T-cell (primary cell): ENCODE results near the gene BMP8B. TPM values are rescaled to one million over a fixed set of nuclear protein-coding genes. Genes with fewer than 3 reads are reported as not detected.
A peak's percentile ranks its signal among the peaks of the same experiment; 100 is the strongest.
"Not testable (repeated sequence)": the region's sequence is repeated elsewhere in the genome, so short reads cannot be mapped to it uniquely, and the experiment has no call there.

Experiments used
- ATAC-seq, 4 experiments: fragments of 200-7000 bp in 3 of 4; fragments of 150-1000 bp in 1 of 4; cut with Tn5 transposase; replicated peaks in 1 of 4; 1 replicate in 3 of 4; 2 replicates in 1 of 4; pipeline ENCODE4 v1.10.0; 2021; ENCODE audit warnings: moderate library complexity in 3 of 4, mild to moderate bottlenecking in 2 of 4, moderate number of reproducible peaks in 1 of 4
- CTCF ChIA-PET, 2 donors: fragments of 300-600 bp; sonication (Branson Sonifier 250); formaldehyde crosslinking; loops; one replicate each; lab custom pipeline; 2022; ENCODE audit warnings: antibody characterized with exemption in 2 of 2; lab: Charles Lee
- POLR2A ChIA-PET, 2 donors: fragments of 300-600 bp; sonication (Branson Sonifier 250); formaldehyde crosslinking; loops; one replicate each; lab custom pipeline; 2022; ENCODE audit warnings: antibody characterized with exemption in 2 of 2; lab: Charles Lee
- DNase-seq, 35 experiments: peaks; one replicate each; pipeline versions ENCODE4 v3.0.0 to v3.0.0-alpha.2; 2013 to 2023
- H3K27ac ChIP-seq: one replicate; pipeline ENCODE4 v1.5.1; 2013; ENCODE audit warnings: low read length
- H3K27me3 ChIP-seq, 2 experiments: replicated peaks in 1 of 2; 1 replicate in 1 of 2; 2 replicates in 1 of 2; pipeline versions ENCODE4 v1.6.1 to v1.7.0; 2013; ENCODE audit warnings: low read length in 1 of 2, mixed read lengths in 1 of 2; ENCODE audit not compliant: control insufficient read depth in 2 of 2, insufficient read depth in 2 of 2; ENCODE audit errors: extremely low read depth in 1 of 2
- H3K36me3 ChIP-seq, 2 donors: 1 replicate in 1 of 2; 2 replicates in 1 of 2; pipeline versions ENCODE4 v1.6.1 to v1.7.0; 2013; ENCODE audit warnings: low read length in 1 of 2; ENCODE audit not compliant: control insufficient read depth in 2 of 2, insufficient read depth in 1 of 2; ENCODE audit errors: extremely low read depth in 1 of 2
- H3K4me1 ChIP-seq, 2 experiments: 1 replicate in 1 of 2; 2 replicates in 1 of 2; pipeline versions ENCODE4 v1.6.1 to v1.7.0; 2013; ENCODE audit warnings: low read length in 2 of 2, mixed read lengths in 1 of 2; ENCODE audit not compliant: insufficient read depth in 2 of 2, control insufficient read depth in 1 of 2; ENCODE audit errors: extremely low read depth in 1 of 2
- H3K4me3 ChIP-seq, 2 donors: 1 replicate in 1 of 2; 2 replicates in 1 of 2; pipeline versions ENCODE4 v1.5.1 to v1.7.0; 2013; ENCODE audit warnings: mild to moderate bottlenecking in 2 of 2, low read length in 1 of 2, moderate library complexity in 1 of 2; ENCODE audit not compliant: control insufficient read depth in 1 of 2; ENCODE audit errors: extremely low read depth in 1 of 2
- H3K9me3 ChIP-seq: 2 replicates; pipeline ENCODE4 v1.7.0; 2013
- H3K27ac Mint-ChIP-seq, 2 donors: one replicate each; pipeline ENCODE4 v1.8.0; 2020 to 2021; ENCODE audit warnings: mild to moderate bottlenecking in 2 of 2, mixed read lengths in 2 of 2
- H3K27me3 Mint-ChIP-seq, 2 donors: one replicate each; pipeline ENCODE4 v1.8.0; 2021 to 2022; ENCODE audit warnings: mixed read lengths in 2 of 2
- H3K36me3 Mint-ChIP-seq: one replicate; pipeline ENCODE4 v1.8.0; 2021; ENCODE audit warnings: mixed read lengths
- H3K4me1 Mint-ChIP-seq, 3 donors: one replicate each; pipeline ENCODE4 v1.8.0; 2020 to 2022; ENCODE audit warnings: mixed read lengths in 3 of 3, mild to moderate bottlenecking in 1 of 3
- H3K4me3 Mint-ChIP-seq, 3 donors: one replicate each; pipeline ENCODE4 v1.8.0; 2020 to 2022; ENCODE audit warnings: mild to moderate bottlenecking in 3 of 3, mixed read lengths in 3 of 3, moderate library complexity in 3 of 3
- H3K9me3 Mint-ChIP-seq, 3 donors: one replicate each; pipeline ENCODE4 v1.8.0; 2020 to 2022; ENCODE audit warnings: mixed read lengths in 3 of 3
- WGBS: methylation state at CpG from one replicate; pipeline ENCODE4 v1.1.5; 2013; ENCODE audit warnings: missing lambda C conversion rate; ENCODE audit not compliant: insufficient coverage; 5-methylcytosine and 5-hydroxymethylcytosine counted together
- total RNA-seq, 35 experiments: library from RNA in 6 of 35; stranded (reverse) in 6 of 35; fragments of 120-200 nt in 1 of 35; gene quantifications; one replicate each; pipeline versions ENCODE4 v1.2.1 to v1.2.4 and lab custom pipeline; 2013 to 2026

The BMP8B gene
- total RNA-seq, 5 donors from 2014 or later (not counting 1 experiment from before 2014, with no cell fraction given) = 0.33 to 1.3 (median 0.76) TPM

DNA sequence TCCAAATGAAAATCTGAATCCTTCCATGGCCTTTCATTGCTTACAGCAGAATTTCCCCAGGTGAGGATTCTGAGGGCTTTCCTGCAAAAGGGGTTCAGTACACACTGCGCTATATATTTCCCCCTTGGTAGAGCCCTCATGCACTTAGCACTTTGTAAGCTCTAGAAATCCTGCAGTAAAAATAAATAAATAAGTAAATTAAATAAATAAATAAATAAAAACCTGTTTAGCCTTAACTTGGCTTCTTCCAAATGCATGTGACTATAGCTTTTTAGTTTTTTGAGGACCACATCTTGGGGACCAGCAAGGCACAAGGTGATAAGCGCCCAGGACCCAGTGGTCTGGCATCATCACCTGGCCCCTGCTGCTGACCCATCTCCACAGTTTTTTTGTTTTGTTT, 3.2 kb upstream of the BMP8B start:
- Histone ChIP-seq H3K36me3 (no peaks in the 10 kb centered on the region), H3K27ac (no peak overlapping the region), H3K9me3 (no peaks in the 10 kb centered on the region), H3K4me1 (peaks cover 0 to 10% of the 10 kb centered on the region in 2 experiments), H3K4me3 (no peak overlapping the region), H3K27me3 (peaks cover 11 to 24% of the 10 kb centered on the region in 2 experiments)
- POLR2A ChIA-PET = interaction anchor here in 1 of 2 donors (0.7 kb wide), 1 partner anchor 18 kb away, joined by 6 read pairs; no protein-coding TSS in a partner anchor
- 100% methylated on average over 1 of the region's 2 CpGs for WGBS
- Mint-ChIP-seq H3K9me3 (no peaks in the 10 kb centered on the region), H3K36me3 (no peaks in the 10 kb centered on the region), H3K4me3 (no peak overlapping the region), H3K27ac (no peak overlapping the region), H3K27me3 (peaks cover 21 to 26% of the 10 kb centered on the region in 2 donors), H3K4me1 (peaks cover 10 to 15% (median 12%) of the 10 kb centered on the region in 3 donors)
- CTCF ChIA-PET = interaction anchor here in 1 of 2 donors (0.6 kb wide), 1 partner anchor 56 kb away, joined by 3 read pairs; no protein-coding TSS in a partner anchor
- DNase-seq (no peak), ATAC-seq (no peak)

DNA sequence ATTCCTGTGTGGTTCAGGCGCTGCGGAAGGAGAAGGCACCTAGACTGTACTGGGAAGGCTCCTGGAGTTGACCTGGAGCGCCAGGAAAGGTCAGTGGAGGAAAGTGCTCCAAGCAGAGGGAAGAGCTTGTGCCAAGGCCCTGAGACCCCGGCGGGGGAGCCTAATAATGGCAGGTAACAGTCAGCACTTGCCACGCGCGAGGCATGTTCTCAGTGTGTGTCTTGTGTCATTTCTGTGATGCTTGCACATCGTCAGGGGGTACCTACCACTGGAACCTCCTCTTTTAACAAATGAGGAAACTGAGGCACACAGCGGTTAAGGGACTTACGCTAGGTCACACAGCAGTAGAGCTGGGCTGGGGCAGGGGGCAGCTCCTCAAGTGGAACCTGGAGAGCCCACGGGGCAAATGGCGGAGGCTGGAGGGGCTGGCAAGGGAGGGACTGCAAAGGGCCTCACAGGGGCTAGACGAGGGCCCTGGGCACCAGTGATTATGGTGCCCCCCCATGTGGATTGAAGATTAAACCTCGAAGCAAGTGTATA, 976 bp upstream of the BMP8B start:
- peaks cover 0 to 10% of the 10 kb centered on the region in 2 experiments for H3K4me1 ChIP-seq
- 75% methylated on average over 9 of the region's 15 CpGs for WGBS
- H3K36me3 ChIP-seq = no peaks in the 10 kb centered on the region
- DNase-seq = no peak
- Mint-ChIP-seq H3K27me3 (peaks cover 21 to 29% of the 10 kb centered on the region in 2 donors), H3K9me3 (no peaks in the 10 kb centered on the region), H3K36me3 (no peaks in the 10 kb centered on the region), H3K4me3 (peak overlapping the region; percentile 73 to 81 (median 80)), H3K27ac (peak overlapping the region; percentile 28 to 76), H3K4me1 (peaks cover 10 to 15% (median 12%) of the 10 kb centered on the region in 3 donors)
- H3K27me3 ChIP-seq = peaks cover 11 to 24% of the 10 kb centered on the region in 2 experiments
- CTCF ChIA-PET = no interaction called here
- POLR2A ChIA-PET = no interaction called here
- no peak overlapping the region for H3K27ac ChIP-seq
- peak overlapping the region; percentile 1 to 44 for H3K4me3 ChIP-seq
- ATAC-seq = no peak
- no peaks in the 10 kb centered on the region for H3K9me3 ChIP-seq

DNA sequence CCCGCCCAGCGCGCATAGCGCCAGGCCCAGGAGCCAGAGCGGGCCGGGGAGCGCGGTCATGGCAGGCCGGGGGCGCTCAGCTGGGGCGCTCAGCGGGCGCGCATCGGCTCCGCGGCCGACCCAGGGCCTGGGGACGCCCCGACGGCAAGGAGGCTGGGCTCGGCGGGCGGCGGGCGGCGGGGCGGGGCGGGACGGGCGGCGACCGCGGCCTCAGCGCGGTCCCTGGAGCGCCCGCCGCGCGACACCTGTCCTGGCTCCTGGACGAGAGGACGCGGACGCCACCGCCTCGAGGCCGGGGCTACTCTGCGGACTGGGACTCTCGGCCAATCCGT, 273 bp downstream of the BMP8B start:
- ATAC-seq = peak; percentile 20 to 36 (median 26)

DNA sequence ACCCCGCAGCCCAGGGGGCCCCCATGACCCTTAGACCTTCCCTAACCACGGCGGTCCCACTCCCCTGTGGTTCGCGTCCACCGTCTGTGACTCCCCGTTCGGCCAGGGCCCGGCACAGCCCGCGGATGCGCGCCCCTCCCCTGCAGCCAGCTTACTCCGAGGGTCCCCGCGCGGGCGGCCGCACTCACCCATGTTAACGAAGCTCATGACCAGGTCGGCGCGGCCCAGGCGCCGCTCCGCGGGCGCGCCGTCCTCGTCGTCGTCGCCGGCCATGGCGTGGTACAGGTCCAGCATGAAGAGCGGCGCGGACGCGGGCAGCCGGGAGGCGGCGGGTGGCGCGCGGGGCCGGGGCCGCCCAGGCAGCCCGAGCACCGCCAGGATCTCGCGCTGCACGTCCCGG, 701 bp downstream of the BMP8B start:
- H3K27ac Mint-ChIP-seq, H3K27ac ChIP-seq, H3K4me3 ChIP-seq, ATAC-seq, H3K9me3 Mint-ChIP-seq, H3K9me3 ChIP-seq, POLR2A ChIA-PET, DNase-seq, H3K36me3 ChIP-seq, H3K36me3 Mint-ChIP-seq: not testable (repeated sequence)
- Histone ChIP-seq H3K27me3 (peaks cover 11 to 20% of the 10 kb centered on the region in 2 experiments), H3K4me1 (peaks cover 0 to 10% of the 10 kb centered on the region in 2 experiments)
- WGBS = 16% methylated on average over 48 of the region's 55 CpGs
- peaks cover 21 to 28% of the 10 kb centered on the region in 2 donors for H3K27me3 Mint-ChIP-seq
- H3K4me1 Mint-ChIP-seq = peaks cover 10 to 14% (median 12%) of the 10 kb centered on the region in 3 donors
- CTCF ChIA-PET = interaction anchor here in 1 of 2 donors (0.6 kb wide), 1 partner anchor 534 kb away, joined by 4 read pairs; no protein-coding TSS in a partner anchor
- peak overlapping the region; percentile 28 to 59 (median 49) for H3K4me3 Mint-ChIP-seq

More for the DNA sequence above, 273 bp downstream of the BMP8B start:
- Histone ChIP-seq H3K4me1 (peaks cover 0 to 10% of the 10 kb centered on the region in 2 experiments), H3K27me3 (peaks cover 11 to 20% of the 10 kb centered on the region in 2 experiments), H3K27ac (no peak overlapping the region), H3K9me3 (no peaks in the 10 kb centered on the region), H3K36me3 (no peaks in the 10 kb centered on the region), H3K4me3 (peak overlapping the region in 1 of 2 donors; percentile 32)
- H3K4me1 Mint-ChIP-seq = peaks cover 10 to 15% (median 12%) of the 10 kb centered on the region in 3 donors
- ChIA-PET CTCF (no interaction called here), POLR2A (no interaction called here)
- no peak overlapping the region for H3K27ac Mint-ChIP-seq
- H3K36me3 Mint-ChIP-seq = no peaks in the 10 kb centered on the region
- peak in 1 of 35 experiments; percentile 25 for DNase-seq
- H3K4me3 Mint-ChIP-seq = no peak overlapping the region
- peaks cover 21 to 29% of the 10 kb centered on the region in 2 donors for H3K27me3 Mint-ChIP-seq
- WGBS = 5% methylated on average over 38 of the region's 51 CpGs
- H3K9me3 Mint-ChIP-seq = no peaks in the 10 kb centered on the region

DNA sequence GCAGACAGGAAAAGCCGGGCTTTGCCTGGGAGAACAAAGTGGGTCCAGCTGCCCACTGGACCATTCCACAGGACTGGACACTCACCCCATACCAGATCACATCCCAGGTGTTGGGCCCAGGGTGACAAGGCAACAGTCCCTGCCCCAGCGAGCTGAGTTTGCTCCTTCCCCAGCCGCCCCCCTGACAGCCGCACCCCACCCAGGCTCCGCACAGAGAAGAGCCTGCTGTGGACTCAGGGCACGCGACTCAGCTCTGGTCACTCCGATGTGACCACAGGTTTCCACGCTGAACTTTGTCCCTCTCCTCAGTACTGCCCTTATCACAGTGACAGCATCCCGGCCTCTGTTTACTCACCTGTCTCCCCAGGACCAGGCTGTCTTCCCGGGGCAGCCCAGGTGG, 1.2 kb downstream of the BMP8B start:
- peaks cover 11 to 20% of the 10 kb centered on the region in 2 experiments for H3K27me3 ChIP-seq
- Mint-ChIP-seq H3K27me3 (peaks cover 16 to 23% of the 10 kb centered on the region in 2 donors), H3K4me1 (peaks cover 6 to 9% (median 8%) of the 10 kb centered on the region in 3 donors), H3K9me3 (no peaks in the 10 kb centered on the region), H3K4me3 (peak overlapping the region; percentile 49 to 59 (median 59)), H3K36me3 (no peaks in the 10 kb centered on the region), H3K27ac (no peak overlapping the region)
- POLR2A ChIA-PET = no interaction called here
- H3K4me1 ChIP-seq = peaks cover 0 to 10% of the 10 kb centered on the region in 2 experiments
- H3K36me3 ChIP-seq = no peaks in the 10 kb centered on the region
- CTCF ChIA-PET = interaction anchor here in 1 of 2 donors (0.6 kb wide), 1 partner anchor 534 kb away, joined by 4 read pairs; no protein-coding TSS in a partner anchor
- ATAC-seq (no peak), DNase-seq (no peak)
- 87% methylated on average over 3 of the region's 11 CpGs for WGBS
- H3K27ac ChIP-seq = no peak overlapping the region
- H3K9me3 ChIP-seq = no peaks in the 10 kb centered on the region
- H3K4me3 ChIP-seq = no peak overlapping the region

DNA sequence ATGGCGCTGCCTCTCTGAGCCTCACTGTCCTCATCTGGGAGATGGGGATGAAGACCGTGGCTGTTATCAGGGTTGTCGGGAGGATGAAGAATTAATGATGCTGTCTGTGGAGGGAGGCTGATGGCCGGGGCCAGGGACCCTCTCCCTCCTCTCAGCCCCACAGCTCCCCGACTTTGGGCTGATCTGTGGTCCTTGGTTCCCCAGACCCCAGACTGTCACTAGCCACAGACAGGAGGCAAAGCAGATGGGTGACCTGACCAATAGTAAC, 1.6 kb downstream of the BMP8B start:
- POLR2A ChIA-PET, H3K36me3 ChIP-seq, CTCF ChIA-PET, H3K36me3 Mint-ChIP-seq, H3K9me3 Mint-ChIP-seq, H3K4me3 ChIP-seq, DNase-seq, H3K27ac ChIP-seq, H3K4me1 Mint-ChIP-seq, ATAC-seq, H3K9me3 ChIP-seq: not testable (repeated sequence)
- no CpG with 5 or more reads among the region's 5 CpGs for WGBS
- peaks cover 15 to 21% of the 10 kb centered on the region in 2 donors for H3K27me3 Mint-ChIP-seq
- peak overlapping the region; percentile 49 to 59 (median 59) for H3K4me3 Mint-ChIP-seq
- Histone ChIP-seq H3K4me1 (peaks cover 0 to 10% of the 10 kb centered on the region in 2 experiments), H3K27me3 (peaks cover 11 to 20% of the 10 kb centered on the region in 2 experiments)
- H3K27ac Mint-ChIP-seq = peak overlapping the region in 1 of 2 donors; percentile 27
